Fibroblast of pulmonary artery (primary cell): Measurements from ENCODE around the gene GRIA4.
A peak's percentile ranks its signal among the peaks of the same experiment; 100 is the strongest.

ENCODE experiments used
- DNase-seq: peaks from one replicate; pipeline ENCODE4 v3.0.0-alpha.2; 2010; ENCODE audit warnings: low read depth
- H3K4me3 ChIP-seq: replicated peaks from 2 replicates; pipeline ENCODE4 v1.5.1; 2011; ENCODE audit warnings: low read depth, mild to moderate bottlenecking, control low read depth, low read length, moderate library complexity
- CTCF ChIP-seq: IDR thresholded peaks from 2 replicates; pipeline ENCODE4 v1.5.1; 2011; ENCODE audit warnings: mild to moderate bottlenecking, control low read depth, low read length, inconsistent platforms; ENCODE audit errors: missing control alignments

The GRIA4 gene

DNA sequence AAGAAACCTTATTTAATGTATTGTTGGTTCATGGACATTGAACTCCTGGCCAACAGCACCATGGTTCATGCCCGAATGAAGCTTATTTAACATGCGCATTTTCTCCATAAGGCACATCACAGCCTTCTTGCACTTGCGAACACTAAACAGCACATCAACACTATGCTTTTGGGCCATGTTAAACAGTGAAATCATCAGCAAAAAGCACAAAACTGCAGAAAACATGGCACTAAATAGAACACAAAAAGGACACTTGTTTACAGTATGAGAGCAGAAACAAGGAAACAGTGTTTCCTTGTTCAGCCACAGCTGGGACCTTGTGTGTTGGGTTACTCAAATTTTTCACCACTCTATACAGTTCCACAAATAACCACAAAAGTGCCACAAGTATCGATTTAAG, 289.9 kb downstream of the GRIA4 start:
- no peak overlapping the region for H3K4me3 ChIP-seq
- DNase-seq = no peak
- no peak for TF ChIP-seq CTCF

DNA sequence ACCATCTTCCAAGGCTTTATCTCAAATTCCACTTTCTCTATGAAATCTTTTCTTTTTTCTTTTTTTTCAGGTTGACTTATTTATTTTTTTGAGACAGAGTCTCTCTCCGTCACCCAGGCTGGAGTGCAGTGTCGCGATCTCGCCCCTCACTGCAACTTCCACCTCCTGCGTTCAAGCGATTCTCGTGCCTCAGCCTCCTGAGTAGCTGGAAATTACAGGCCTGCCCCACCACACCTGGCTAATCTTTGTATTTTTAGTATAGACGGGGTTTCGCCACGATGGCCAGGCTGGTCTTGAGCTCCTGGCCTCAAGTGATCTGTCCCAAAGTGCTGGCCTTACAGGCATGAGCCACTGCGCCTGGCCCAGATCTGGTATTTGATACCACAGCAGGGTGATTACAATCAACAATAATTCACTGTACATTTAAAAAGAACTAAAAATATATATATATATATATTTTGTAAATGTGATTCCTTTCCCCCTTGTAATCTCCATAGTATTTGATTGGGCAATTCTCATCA, 290.7 kb downstream of the GRIA4 start:
- TF ChIP-seq CTCF = no peak
- no peak for DNase-seq
- H3K4me3 ChIP-seq = no peak overlapping the region

DNA sequence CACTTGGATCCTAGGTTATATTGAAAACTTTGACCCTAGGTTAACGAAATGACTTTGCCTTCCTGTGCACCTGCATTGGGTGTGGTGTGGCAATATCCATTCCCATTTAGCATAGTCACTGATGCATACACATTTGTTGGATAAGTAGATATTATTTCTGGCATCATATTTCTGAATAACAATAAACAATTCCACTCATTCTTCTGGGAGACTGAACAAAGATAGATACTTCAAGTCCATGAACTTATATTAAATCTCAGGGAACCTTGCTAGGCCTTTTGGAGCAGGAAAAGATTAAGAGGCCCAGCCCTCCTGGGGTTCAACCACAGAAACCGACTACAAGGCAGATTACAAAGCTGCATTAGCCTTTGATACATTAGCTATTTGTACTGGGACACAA, 293.2 kb downstream of the GRIA4 start:
- no peak for TF ChIP-seq CTCF
- DNase-seq = no peak
- H3K4me3 ChIP-seq = no peak overlapping the region

DNA sequence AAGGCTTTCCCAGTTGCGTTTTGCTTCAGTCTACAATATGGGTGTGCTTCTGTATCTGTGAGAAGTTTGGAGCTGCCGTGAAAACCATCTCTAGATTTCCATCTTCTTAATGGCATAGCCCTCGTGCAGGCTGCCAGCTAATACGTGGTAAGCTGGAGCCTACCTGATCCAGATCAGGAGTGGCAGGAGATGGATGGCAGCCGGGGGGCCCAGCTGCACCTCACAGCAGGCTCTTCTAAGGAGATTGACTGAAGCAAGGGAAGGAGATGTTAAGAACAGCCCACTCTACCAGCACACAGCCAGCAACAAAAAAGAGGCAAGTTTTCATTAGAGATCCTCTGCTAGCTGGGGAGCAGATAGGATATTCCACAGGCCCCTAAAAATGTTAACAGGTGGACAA, 296.6 kb downstream of the GRIA4 start:
- TF ChIP-seq CTCF = no peak
- H3K4me3 ChIP-seq = no peak overlapping the region
- DNase-seq = no peak

- H3K4me3 ChIP-seq = no peak overlapping the region
- no peak for TF ChIP-seq CTCF
- DNase-seq = no peak
These were observed 297.4 kb downstream of the GRIA4 start for GRCh38 chr11:105907319-105907718.

GRCh38 chr11:105910095-105910715, 300.3 kb downstream of the GRIA4 start:
- H3K4me3 ChIP-seq = no peak overlapping the region
- peak; percentile 8 for DNase-seq
- no peak for TF ChIP-seq CTCF

GRCh38 chr11:105911454-105911853, 301.6 kb downstream of the GRIA4 start:
- H3K4me3 ChIP-seq = no peak overlapping the region
- DNase-seq = no peak
- TF ChIP-seq CTCF = no peak
